Effector memory CD4-positive, alpha-beta T cell (primary cell): Measurements from ENCODE around the gene TPX2.

Experiments used
- DNase-seq, 3 donors: peaks; one replicate each; pipeline ENCODE4 v3.0.0-alpha.2; 2020
- H3K27ac ChIP-seq: 2 replicates; pipeline ENCODE4 v1.7.0; 2013; ENCODE audit warnings: mild to moderate bottlenecking, low read length, moderate library complexity; ENCODE audit not compliant: insufficient read depth, poor library complexity, severe bottlenecking
- H3K27me3 ChIP-seq: replicated peaks from 2 replicates; pipeline ENCODE4 v1.7.0; 2013; ENCODE audit warnings: mild to moderate bottlenecking, low read length; ENCODE audit not compliant: insufficient read depth, control insufficient read depth, poor library complexity, severe bottlenecking
- H3K36me3 ChIP-seq: 2 replicates; pipeline ENCODE4 v1.7.0; 2013; ENCODE audit warnings: mild to moderate bottlenecking, low read length, moderate library complexity; ENCODE audit not compliant: control insufficient read depth, insufficient read depth
- H3K4me1 ChIP-seq: 2 replicates; pipeline ENCODE4 v1.7.0; 2013; ENCODE audit warnings: low read length, mild to moderate bottlenecking; ENCODE audit not compliant: control insufficient read depth, insufficient read depth, poor library complexity, severe bottlenecking
- H3K4me3 ChIP-seq: 2 replicates; pipeline ENCODE4 v1.7.0; 2013; ENCODE audit warnings: low read length, low read depth, mild to moderate bottlenecking; ENCODE audit not compliant: insufficient read depth, poor library complexity, severe bottlenecking
- H3K9me3 ChIP-seq: 2 replicates; pipeline ENCODE4 v1.7.0; 2013; ENCODE audit warnings: mild to moderate bottlenecking, low read length, moderate library complexity; ENCODE audit not compliant: control insufficient read depth
- total RNA-seq, 3 donors: gene quantifications; one replicate each; lab custom pipeline; 2026; lab: John Stamatoyannopoulos, UW

The TPX2 gene, protein sequence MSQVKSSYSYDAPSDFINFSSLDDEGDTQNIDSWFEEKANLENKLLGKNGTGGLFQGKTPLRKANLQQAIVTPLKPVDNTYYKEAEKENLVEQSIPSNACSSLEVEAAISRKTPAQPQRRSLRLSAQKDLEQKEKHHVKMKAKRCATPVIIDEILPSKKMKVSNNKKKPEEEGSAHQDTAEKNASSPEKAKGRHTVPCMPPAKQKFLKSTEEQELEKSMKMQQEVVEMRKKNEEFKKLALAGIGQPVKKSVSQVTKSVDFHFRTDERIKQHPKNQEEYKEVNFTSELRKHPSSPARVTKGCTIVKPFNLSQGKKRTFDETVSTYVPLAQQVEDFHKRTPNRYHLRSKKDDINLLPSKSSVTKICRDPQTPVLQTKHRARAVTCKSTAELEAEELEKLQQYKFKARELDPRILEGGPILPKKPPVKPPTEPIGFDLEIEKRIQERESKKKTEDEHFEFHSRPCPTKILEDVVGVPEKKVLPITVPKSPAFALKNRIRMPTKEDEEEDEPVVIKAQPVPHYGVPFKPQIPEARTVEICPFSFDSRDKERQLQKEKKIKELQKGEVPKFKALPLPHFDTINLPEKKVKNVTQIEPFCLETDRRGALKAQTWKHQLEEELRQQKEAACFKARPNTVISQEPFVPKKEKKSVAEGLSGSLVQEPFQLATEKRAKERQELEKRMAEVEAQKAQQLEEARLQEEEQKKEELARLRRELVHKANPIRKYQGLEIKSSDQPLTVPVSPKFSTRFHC
- 2.7 to 4.0 (median 2.9) reads per million in 3 donors for total RNA-seq

GRCh38 chr20:31738729-31739549 lies at the start of gene TPX2:
TPX2 (plus strand) TSS chr20:31739290; CDS start chr20:31757477, 18,187 bp downstream.
- H3K4me3 ChIP-seq = peak within 1 kb of the TSS; percentile 66
- H3K27ac ChIP-seq = peak within 1 kb of the TSS; percentile 1
- peaks cover 14% of the 10 kb centered on the region for H3K4me1 ChIP-seq
- H3K27me3 ChIP-seq = no peaks in the 10 kb centered on the region
- DNase-seq = peak; percentile 56 to 73 (median 68)
- no peaks in the 10 kb centered on the region for H3K9me3 ChIP-seq
- no peaks in the 10 kb centered on the region for H3K36me3 ChIP-seq

DNA sequence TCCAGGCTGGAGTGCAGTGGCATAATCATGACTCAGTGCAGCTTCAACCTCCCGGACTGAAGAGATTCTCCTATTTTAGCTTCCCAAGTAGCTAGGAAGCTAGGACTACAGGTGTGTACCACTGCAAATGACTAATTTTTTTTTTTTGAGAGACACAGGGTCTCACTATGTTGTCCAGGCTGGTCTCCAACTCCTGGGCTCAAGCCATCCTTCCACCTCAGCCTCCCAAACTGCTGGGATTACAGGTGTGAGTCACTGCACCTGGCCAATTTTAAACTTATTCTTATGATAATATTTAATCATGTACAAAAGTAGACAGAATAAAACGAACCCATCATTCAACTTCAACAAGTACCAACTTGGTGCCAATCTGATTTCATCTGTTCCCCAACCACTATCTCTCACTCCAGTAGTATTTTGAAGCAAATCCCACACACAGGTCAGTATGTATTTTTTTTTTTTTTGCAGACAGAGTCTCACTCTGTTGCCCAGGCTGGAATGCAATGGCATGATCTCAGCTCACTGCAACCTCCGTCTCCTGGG lies 48.9 kb upstream of the TPX2 start:
- H3K36me3 ChIP-seq = peaks cover 13% of the 10 kb centered on the region
- H3K9me3 ChIP-seq = no peaks in the 10 kb centered on the region

GRCh38 chr20:31691646-31692275 lies 47.3 kb upstream of the TPX2 start:
- Histone ChIP-seq H3K27ac (no peak overlapping the region), H3K27me3 (no peaks in the 10 kb centered on the region), H3K36me3 (peaks cover 17% of the 10 kb centered on the region), H3K4me3 (no peak overlapping the region), H3K4me1 (peaks cover 4% of the 10 kb centered on the region), H3K9me3 (no peaks in the 10 kb centered on the region)
- no peak for DNase-seq

More for the DNA sequence above, 48.9 kb upstream of the TPX2 start:
- no peaks in the 10 kb centered on the region for H3K27me3 ChIP-seq
- H3K4me3 ChIP-seq = no peak overlapping the region
- no peak overlapping the region for H3K27ac ChIP-seq
- peaks cover 12% of the 10 kb centered on the region for H3K4me1 ChIP-seq
- no peak for DNase-seq

GRCh38 chr20:31693402-31693801 lies 45.7 kb upstream of the TPX2 start:
- Histone ChIP-seq H3K4me1 (peaks cover 4% of the 10 kb centered on the region), H3K4me3 (no peak overlapping the region), H3K27me3 (no peaks in the 10 kb centered on the region), H3K36me3 (peaks cover 10% of the 10 kb centered on the region), H3K27ac (no peak overlapping the region), H3K9me3 (no peaks in the 10 kb centered on the region)
- no peak for DNase-seq

DNA sequence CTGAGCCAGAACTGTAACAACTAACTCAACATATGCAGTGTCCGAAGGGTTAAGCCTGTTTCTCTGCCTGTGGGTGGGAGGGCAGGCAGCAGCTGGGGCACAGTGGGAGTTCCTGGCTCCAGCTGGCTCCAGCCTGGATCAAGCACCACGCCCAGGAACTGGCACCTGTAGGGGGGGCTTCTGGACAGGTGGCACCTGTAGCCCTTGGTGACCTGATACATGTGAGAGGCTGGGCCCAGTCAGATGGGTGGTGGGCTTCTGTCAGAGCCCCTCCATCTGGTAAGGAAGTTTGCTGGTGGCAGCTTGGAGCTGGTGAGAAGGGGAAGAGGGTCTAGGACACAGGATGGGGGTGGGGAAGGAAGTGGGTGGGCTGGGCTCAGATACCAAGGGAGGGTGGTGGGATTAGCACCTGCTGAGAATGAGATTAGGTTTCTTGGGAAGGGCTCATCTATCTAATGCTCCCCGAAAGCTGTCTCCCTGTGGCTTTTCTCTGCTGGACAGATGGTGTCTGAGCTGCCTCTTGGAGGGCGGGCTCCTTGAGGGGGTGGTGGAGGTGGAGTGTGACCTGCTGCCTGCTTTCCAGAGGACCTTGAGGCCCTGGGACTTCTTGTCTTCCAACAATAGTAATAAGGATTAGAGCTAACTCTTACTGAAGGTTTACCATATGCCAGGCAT lies 45.0 kb upstream of the TPX2 start:
- Histone ChIP-seq H3K36me3 (peaks cover 5% of the 10 kb centered on the region), H3K27ac (no peak overlapping the region)

GRCh38 chr20:31694842-31695593 lies 44.1 kb upstream of the TPX2 start:
- Histone ChIP-seq H3K4me3 (no peak overlapping the region), H3K4me1 (peaks cover 11% of the 10 kb centered on the region), H3K36me3 (peaks cover 5% of the 10 kb centered on the region), H3K27me3 (no peaks in the 10 kb centered on the region), H3K9me3 (no peaks in the 10 kb centered on the region), H3K27ac (no peak overlapping the region)
- no peak for DNase-seq

More for the DNA sequence above, 45.0 kb upstream of the TPX2 start:
- peaks cover 5% of the 10 kb centered on the region for H3K4me1 ChIP-seq
- no peak for DNase-seq
- no peaks in the 10 kb centered on the region for H3K9me3 ChIP-seq
- no peak overlapping the region for H3K4me3 ChIP-seq
- H3K27me3 ChIP-seq = no peaks in the 10 kb centered on the region

DNA sequence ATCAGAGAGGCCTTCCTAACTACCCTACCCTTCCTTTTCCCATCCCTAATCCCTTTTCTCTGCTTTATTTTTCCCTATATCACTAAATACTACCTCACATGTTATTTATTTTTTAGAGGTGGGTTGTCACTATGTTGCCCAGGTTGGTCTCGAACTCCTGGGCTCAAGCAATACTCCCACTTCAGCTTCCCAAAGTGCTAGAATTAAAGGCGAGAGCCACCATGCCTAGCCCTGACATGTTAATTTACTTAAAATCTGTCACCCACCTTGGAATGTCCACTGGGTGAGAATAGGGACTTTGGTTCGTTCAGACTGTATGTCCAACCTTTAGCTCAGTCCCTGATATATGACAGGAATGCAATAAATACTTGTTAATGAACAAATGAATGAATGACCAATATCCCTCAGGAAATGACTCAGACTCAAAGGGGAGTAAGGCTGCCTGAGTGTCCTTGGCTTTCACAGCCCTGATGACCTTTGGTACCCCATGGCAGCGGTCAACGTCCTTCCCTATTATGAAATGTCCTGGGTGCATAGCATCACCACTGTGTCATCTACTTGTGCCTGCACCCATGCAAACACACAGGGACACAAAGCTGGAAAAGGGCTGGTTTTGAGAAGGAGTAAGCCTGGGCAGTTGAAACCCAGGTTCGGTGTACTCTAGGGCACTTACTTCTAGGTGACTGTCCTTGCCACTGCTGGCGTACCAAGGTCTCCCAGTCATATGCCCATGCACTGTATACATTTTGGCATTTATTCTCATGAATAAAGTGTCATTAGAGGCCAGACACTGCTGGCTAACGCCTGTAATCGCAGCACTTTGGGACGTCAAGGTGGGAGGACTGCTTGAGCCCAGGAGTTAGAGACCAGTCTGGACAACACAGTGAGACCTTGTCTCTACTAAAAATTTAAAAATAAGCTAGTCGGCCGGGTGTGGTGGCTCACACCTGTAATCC lies 43.0 kb upstream of the TPX2 start:
- H3K4me3 ChIP-seq = no peak overlapping the region
- no peak overlapping the region for H3K27ac ChIP-seq
- peaks cover 11% of the 10 kb centered on the region for H3K4me1 ChIP-seq
- peaks cover 5% of the 10 kb centered on the region for H3K36me3 ChIP-seq
- no peaks in the 10 kb centered on the region for H3K27me3 ChIP-seq
- DNase-seq = no peak
- no peaks in the 10 kb centered on the region for H3K9me3 ChIP-seq

DNA sequence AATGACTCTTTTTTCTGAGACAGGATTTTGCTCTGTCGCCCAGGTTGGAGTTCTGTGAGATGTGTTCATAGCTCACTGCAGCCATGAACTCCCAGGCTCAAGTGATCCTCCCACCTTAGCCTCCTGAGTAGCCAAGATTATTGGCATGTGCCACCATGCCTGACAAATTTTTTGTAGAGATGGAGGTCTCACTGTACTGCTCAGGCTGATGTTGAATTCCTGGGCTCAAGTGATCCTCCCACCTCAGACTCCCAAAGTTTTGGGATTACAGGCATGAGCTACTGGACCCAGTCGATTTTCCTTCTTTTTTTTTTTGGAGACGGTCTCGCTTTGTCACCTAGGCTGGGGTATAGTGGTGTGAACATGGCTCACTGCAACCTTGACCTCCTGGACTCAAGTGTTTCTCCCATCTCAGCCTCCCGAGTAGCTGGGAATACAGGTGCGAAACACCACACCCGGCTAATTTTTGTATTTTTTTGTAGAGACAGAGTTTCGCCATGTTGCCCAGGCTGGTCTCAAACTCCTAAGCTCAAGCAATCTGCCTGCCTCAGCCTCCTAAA lies 40.8 kb upstream of the TPX2 start:
- DNase-seq = no peak
- Histone ChIP-seq H3K27ac (no peak overlapping the region), H3K27me3 (no peaks in the 10 kb centered on the region), H3K9me3 (no peaks in the 10 kb centered on the region), H3K36me3 (peaks cover 5% of the 10 kb centered on the region), H3K4me1 (peaks cover 11% of the 10 kb centered on the region), H3K4me3 (no peak overlapping the region)
